Breast epithelium (tissue), 3 donors: Measurements from ENCODE around the gene APLN.

Experiments
- CTCF ChIP-seq, 3 donors: fragments of 450-650 bp; IDR thresholded peaks; one replicate each; pipeline ENCODE4 v1.5.1; 2016 to 2017; ENCODE audit warnings: antibody characterized with exemption in 3 of 3, mild to moderate bottlenecking in 3 of 3, moderate library complexity in 3 of 3
- POLR2A ChIP-seq: fragments of 450-650 bp; IDR thresholded peaks from one replicate; pipeline ENCODE4 v1.6.1; 2016; ENCODE audit warnings: antibody characterized with exemption, mild to moderate bottlenecking, moderate library complexity
- POLR2AphosphoS5 ChIP-seq, 3 donors: sonication (generic); formaldehyde crosslinking; IDR thresholded peaks; one replicate each; pipeline ENCODE4 v1.6.1; 2017; ENCODE audit warnings: antibody characterized with exemption in 3 of 3

DNA sequence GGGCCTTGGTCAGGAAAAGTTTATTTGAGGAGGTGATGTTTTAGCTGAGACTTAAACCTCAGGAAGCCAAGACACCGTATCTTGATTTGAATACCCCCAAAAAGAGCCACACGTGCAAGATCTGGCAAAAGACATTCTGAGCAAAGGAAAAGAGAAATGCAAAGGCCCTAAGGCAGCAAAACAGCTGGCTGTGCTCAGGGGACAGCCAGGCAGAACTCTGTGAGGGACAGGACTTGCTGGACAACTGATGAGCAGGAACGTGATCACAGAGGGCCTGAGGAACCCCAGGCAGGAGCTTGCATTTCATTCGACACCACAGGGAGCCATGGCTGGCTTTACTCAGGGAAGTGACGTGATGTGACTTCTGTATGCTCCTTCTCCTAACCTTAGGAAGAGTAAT lies 58.7 kb downstream of the APLN start:
- no peak for TF ChIP-seq CTCF (IDR thresholded peaks at IDR 0.05)
- TF ChIP-seq POLR2A: no peak
- TF ChIP-seq POLR2AphosphoS5 (IDR thresholded peaks at IDR 0.05): no peak
